C4-2B (cell line): Measurements from ENCODE around the gene EIF3L.

Experiments used
- ZFX ChIP-seq: fragments of 450-650 bp; IDR thresholded peaks from 2 replicates; pipeline ENCODE4 v1.6.1; 2017
- TF ChIP-seq, protein P1 (sequence below): fragments of 450-650 bp; conservative IDR thresholded peaks from 2 replicates; pipeline ENCODE4 v1.5.1; 2017; ENCODE audit warnings: mild to moderate bottlenecking

DNA sequence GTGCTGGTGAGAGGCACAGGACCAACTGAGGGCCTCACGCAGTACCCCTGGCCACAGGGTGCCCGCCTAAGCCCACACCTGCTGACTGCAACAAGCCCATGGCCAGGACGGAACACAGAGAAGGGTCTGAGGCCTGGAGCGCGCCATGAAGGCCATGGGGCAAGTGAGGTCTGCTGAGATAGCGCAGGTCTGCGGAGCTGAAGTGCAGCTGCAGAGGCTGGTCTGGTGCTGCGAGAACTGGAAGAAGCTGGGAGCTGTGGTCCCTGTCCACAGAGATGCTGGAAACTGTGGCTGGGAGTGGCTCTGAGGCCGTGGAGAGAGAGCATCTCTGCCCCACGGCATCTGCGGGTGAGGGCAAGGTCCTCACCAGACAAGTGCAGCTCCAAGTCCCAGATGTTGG is 17.7 kb upstream of the EIF3L start:
- TF ChIP-seq, protein P1, sequence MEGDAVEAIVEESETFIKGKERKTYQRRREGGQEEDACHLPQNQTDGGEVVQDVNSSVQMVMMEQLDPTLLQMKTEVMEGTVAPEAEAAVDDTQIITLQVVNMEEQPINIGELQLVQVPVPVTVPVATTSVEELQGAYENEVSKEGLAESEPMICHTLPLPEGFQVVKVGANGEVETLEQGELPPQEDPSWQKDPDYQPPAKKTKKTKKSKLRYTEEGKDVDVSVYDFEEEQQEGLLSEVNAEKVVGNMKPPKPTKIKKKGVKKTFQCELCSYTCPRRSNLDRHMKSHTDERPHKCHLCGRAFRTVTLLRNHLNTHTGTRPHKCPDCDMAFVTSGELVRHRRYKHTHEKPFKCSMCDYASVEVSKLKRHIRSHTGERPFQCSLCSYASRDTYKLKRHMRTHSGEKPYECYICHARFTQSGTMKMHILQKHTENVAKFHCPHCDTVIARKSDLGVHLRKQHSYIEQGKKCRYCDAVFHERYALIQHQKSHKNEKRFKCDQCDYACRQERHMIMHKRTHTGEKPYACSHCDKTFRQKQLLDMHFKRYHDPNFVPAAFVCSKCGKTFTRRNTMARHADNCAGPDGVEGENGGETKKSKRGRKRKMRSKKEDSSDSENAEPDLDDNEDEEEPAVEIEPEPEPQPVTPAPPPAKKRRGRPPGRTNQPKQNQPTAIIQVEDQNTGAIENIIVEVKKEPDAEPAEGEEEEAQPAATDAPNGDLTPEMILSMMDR: no peak
- TF ChIP-seq ZFX: no peak
